GM10248 (cell line): ENCODE results near the gene SLC38A11.

Experiments used
- CTCF ChIA-PET: fragments of 300-600 bp; sonication (Branson Sonifier 250); formaldehyde crosslinking; extraction: SDS; loops from one replicate; lab custom pipeline; 2021; ENCODE audit warnings: antibody characterized with exemption; lab: Yijun Ruan, JAX
- POLR2A ChIA-PET: fragments of 350-650 bp; sonication (Branson Sonifier 250); formaldehyde crosslinking; extraction: SDS; loops from one replicate; lab custom pipeline; 2020; ENCODE audit warnings: antibody characterized with exemption; lab: Yijun Ruan, JAX
- DNase-seq: peaks from one replicate; pipeline ENCODE4 v3.0.0; 2012; ENCODE audit errors: extremely low spot score
- CTCF ChIP-seq: IDR thresholded peaks from 2 replicates; pipeline ENCODE4 v1.5.1; 2012; ENCODE audit warnings: mild to moderate bottlenecking, low read depth; ENCODE audit errors: extremely low read depth, missing control alignments, control extremely low read depth

The SLC38A11 gene

GRCh38 chr2:164846276-164846675, 109.0 kb downstream of the SLC38A11 start:
- ChIA-PET POLR2A (no interaction called here), CTCF (interaction anchor here (0.8 kb wide), 1 partner anchor 51 kb away, joined by 3 read pairs; no protein-coding TSS in a partner anchor)
- TF ChIP-seq CTCF, result no peak
- DNase-seq, result no peak
